ENCODE data around the gene FSTL3. TPM values are rescaled to one million over a fixed set of nuclear protein-coding genes. Genes with fewer than 3 reads are reported as not detected.

FSTL3 gene
- total and polyA plus RNA-seq, 2 of the 8 experiments (the other 6 are each of a cell fraction or from before 2014, with no cell fraction given), result 8.1 to 11.8 TPM

DNA sequence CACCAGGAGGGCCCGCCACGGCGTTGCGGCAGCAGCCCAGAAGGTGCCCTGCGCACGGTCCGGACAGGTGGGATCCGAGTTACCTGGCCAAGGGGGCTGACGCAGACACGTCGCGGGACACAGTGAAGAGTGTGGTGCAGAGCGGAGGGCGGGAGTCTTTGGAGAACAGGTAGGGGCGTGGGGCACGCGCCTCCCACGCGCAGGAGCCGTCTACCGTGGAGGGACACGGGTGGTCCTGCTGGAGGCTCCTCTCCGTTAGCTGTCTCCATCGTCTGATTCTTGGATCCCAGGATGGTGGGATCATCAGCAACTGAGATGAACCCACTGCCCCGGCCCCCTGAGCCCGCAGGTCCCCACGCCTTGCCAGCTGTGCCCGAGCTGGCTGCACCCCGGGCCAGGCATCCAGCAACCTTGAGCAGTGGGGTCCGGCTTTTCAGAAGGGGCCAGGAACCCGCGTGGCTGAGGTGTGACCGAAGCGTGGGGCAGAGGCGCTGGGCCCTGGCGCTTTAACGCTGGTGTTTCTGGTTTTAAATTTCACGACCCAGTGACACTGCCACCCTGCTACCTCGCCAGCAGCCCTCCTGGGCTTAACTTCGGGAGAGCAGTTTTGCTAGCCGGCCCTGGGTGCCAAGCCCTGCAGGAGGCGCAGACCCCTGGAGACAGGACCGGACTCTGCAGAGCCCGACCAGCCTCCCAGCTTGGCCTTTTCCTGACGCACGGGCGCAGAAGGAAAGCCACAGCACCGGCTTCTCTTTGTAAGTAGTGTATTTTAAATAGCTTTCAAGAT is 29.2 kb upstream of the FSTL3 start:
- Histone ChIP-seq H3K79me2 (ENCODE audit: control insufficient read depth in 1 of 2, insufficient read depth in 2 of 2, low read length in 2 of 2) (no peaks in the 10 kb centered on the region; a peak in 1 of 4 replicates), H3K27ac (ENCODE audit: low read depth, low read length) (no peak overlapping the region), H2AFZ (ENCODE audit: low read length) (no peak overlapping the region), H3K4me1 (replicated peaks in 1 of 4; ENCODE audit: control insufficient read depth in 3 of 4, insufficient read depth in 4 of 4, low read length in 3 of 4) (no peaks in the 10 kb centered on the region), H3K23ac (ENCODE audit: insufficient read length) (no peak overlapping the region), H3K36me3 (ENCODE audit: control insufficient read depth in 2 of 4, insufficient read depth in 4 of 4, low read length in 3 of 4) (peaks cover 0 to 62% (median 18%) of the 10 kb centered on the region in 4 experiments; a peak in 6 of 8 replicates), H3K56ac (replicated peaks; ENCODE audit: insufficient read length, low read depth, low read length) (no peak overlapping the region), H3K18ac (ENCODE audit: extremely low read depth, low read length) (no peak overlapping the region), H3K79me1 (ENCODE audit: low read depth, low read length) (no peaks in the 10 kb centered on the region), H3K4ac (replicated peaks; ENCODE audit: insufficient read length, low read depth, low read length) (no peak overlapping the region), H4K91ac (replicated peaks; ENCODE audit: insufficient read length, low read length) (no peak overlapping the region), H4K20me1 (replicated peaks in 1 of 2; ENCODE audit: control insufficient read depth in 1 of 2, insufficient read depth in 2 of 2, low read length in 2 of 2) (peaks cover 4 to 12% of the 10 kb centered on the region in 2 experiments), H4K8ac (ENCODE audit: extremely low read depth, insufficient read depth, low read length) (no peak overlapping the region), H3K9ac (replicated peaks in 1 of 4; ENCODE audit: extremely low read depth in 1 of 4, low read depth in 3 of 4, low read length in 3 of 4) (no peak overlapping the region), H2BK20ac (ENCODE audit: low read length) (no peak overlapping the region), H2BK12ac (ENCODE audit: low read depth, low read length) (no peak overlapping the region), H2AK5ac (ENCODE audit: low read depth, low read length) (no peak overlapping the region), H4K5ac (ENCODE audit: insufficient read length, low read depth, low read length) (no peak overlapping the region), H2BK120ac (replicated peaks; ENCODE audit: low read depth, low read length) (no peak overlapping the region), H3K9me3 (ENCODE audit: insufficient read depth in 2 of 2, low read depth in 1 of 2, low read length in 1 of 2) (no peaks in the 10 kb centered on the region), H3K4me2 (ENCODE audit: insufficient read depth in 1 of 2, low read depth in 2 of 2, low read length in 2 of 2) (no peak overlapping the region), H3K14ac (ENCODE audit: insufficient read length) (no peak overlapping the region), H3K4me3 (ENCODE audit: extremely low read depth in 1 of 4, insufficient read depth in 2 of 4, low read depth in 3 of 4, low read length in 4 of 4) (no peak overlapping the region), H3K27me3 (replicated peaks in 1 of 4; ENCODE audit: control insufficient read depth in 3 of 4, extremely low read depth in 1 of 4, insufficient read depth in 3 of 4, low read length in 3 of 4) (no peaks in the 10 kb centered on the region), H3K23me2 (ENCODE audit: low read depth, low read length) (no peaks in the 10 kb centered on the region), H2BK15ac (ENCODE audit: low read length) (no peak overlapping the region), H2BK5ac (ENCODE audit: low read depth, low read length) (no peak overlapping the region)
- CTCF ChIA-PET (ENCODE audit: partially characterized antibody), result interaction anchor here (1.4 kb wide), 1 partner anchor 90 kb away, joined by 4 read pairs; no protein-coding TSS in a partner anchor
- FAIRE-seq, result no peak
- POLR2A ChIA-PET (ENCODE audit: partially characterized antibody), result interaction anchor here (0.9 to 2.3 kb wide), 3 partner anchors 10 to 73 kb away, joined by 3 to 9 read pairs (median 3); no protein-coding TSS in a partner anchor
- 94% methylated on average over 45 of the region's 48 CpGs; no CpG with 5 or more reads in 1 of the 2 experiments for WGBS, 2 experiments (ENCODE audit: extremely low coverage in 1 of 2, insufficient coverage in 1 of 2, insufficient read length in 1 of 2, insufficient replicate concordance in 2 of 2, low coverage in 1 of 2, low lambda C conversion rate in 2 of 2, missing lambda C conversion rate in 1 of 2)
- DNase-seq (ENCODE audit: low read depth in 1 of 2, low spot score in 2 of 2), result no peak
- no peak for TF ChIP-seq BCL11A (IDR thresholded peaks at IDR 0.05; ENCODE audit: low read depth in 2 of 2, low read length in 2 of 2)
- TF ChIP-seq EGR1 (IDR thresholded peaks at IDR 0.05; ENCODE audit: borderline replicate concordance, low read depth, low read length), result 0 out of 2 replicates have a peak, but pooled peaks have one; percentile 32
